Measurements from ENCODE around the gene STEAP3.

The STEAP3 gene

GRCh38 chr2:119223521-119224390 lies at the start of gene STEAP3:
Gene STEAP3 (plus strand): TSS chr2:119223834. CDS start chr2:119231013, 7,179 bp downstream.
- DNase-seq, result peak; percentile 18

GRCh38 chr2:119174216-119174992 lies 49.2 kb upstream of the STEAP3 start:
- no peak for DNase-seq

GRCh38 chr2:119174993-119175347 lies 48.7 kb upstream of the STEAP3 start:
- DNase-seq, result no peak

- DNase-seq, result no peak
These were observed 48.1 kb upstream of the STEAP3 start for GRCh38 chr2:119175517-119175916.

DNA sequence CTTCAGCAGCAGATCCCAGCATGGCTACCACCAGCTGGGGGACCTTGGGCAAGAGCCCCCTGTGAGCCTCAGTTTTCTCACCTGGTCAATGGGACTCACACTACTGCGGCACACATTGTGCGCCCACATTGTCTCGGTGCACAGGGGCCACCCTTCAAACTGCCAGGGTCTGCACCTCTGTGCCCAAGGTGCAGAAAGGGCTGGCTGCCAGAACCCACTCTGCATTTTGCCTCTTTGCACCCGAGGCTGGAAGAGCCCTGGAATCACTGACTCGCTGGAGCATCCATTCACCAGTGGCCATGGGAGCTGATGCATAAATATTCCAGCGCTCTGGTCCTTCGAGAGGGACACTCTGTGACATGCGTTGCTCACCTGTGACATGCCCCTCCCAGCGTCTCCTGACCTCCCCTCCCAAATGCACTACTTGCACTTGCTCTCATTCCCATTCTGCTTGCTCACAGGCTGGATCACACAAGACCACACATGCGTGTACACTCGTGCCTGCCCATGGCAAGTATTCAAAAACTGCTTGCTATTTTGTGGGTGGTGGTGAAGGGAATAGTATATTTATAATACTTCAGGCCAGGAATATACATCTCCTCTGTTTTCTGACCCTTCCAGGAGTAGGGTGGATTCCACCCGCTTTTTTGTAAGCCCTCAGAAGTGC lies 46.3 kb upstream of the STEAP3 start:
- DNase-seq, result no peak

- DNase-seq, result no peak
These were observed 45.8 kb upstream of the STEAP3 start for GRCh38 chr2:119177838-119178190.

GRCh38 chr2:119178776-119179175 lies 44.9 kb upstream of the STEAP3 start:
- DNase-seq, result no peak

DNA sequence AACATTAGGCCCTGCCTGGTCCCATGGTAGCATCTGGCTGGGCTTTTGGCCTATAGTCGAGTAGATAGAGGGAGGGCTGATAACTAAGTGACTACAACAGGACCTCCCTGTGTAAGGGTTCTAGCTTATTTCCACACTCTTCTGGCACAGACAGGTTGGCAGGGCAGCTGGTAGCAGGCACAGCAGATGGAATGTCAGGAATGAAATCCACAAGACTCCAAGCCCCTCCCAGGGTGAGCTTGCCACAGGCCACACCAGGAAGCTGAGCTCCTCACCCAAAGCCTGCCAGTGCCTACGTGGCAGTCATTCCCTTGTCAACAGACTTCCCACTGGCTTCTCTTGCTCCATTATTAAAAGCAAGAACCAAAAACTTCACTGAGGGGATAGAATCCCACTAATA lies 44.4 kb upstream of the STEAP3 start:
- no peak for DNase-seq

- DNase-seq, result no peak
These were observed 43.6 kb upstream of the STEAP3 start for GRCh38 chr2:119179991-119180390.

DNA sequence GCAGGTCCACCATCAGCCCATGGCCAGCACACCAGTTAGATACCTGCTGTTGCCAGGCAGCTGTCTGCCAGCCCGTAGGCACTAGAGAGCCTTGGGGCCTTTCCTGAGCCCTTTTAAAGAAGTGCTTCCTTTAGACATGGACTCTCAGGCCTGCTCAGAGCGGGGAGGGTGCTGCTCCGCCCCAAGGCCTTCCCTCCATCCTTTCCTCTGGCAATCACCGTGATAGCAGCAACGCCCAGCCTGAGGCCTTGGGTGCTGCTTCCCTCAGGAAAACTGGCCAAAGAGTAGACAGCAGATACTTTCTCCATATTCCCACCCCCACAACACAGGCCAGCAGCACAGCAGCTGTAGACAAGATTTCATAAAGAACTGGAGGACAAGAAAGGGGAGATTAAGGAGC lies 42.7 kb upstream of the STEAP3 start:
- DNase-seq, result no peak

- DNase-seq, result no peak
These were observed 42.2 kb upstream of the STEAP3 start for GRCh38 chr2:119181391-119181790.

GRCh38 chr2:119181791-119182445 lies 41.7 kb upstream of the STEAP3 start:
- DNase-seq, result no peak

- DNase-seq, result no peak
These were observed 39.1 kb upstream of the STEAP3 start for GRCh38 chr2:119184512-119184911.

- DNase-seq, result no peak
These were observed 33.1 kb upstream of the STEAP3 start for GRCh38 chr2:119190321-119191111.

DNA sequence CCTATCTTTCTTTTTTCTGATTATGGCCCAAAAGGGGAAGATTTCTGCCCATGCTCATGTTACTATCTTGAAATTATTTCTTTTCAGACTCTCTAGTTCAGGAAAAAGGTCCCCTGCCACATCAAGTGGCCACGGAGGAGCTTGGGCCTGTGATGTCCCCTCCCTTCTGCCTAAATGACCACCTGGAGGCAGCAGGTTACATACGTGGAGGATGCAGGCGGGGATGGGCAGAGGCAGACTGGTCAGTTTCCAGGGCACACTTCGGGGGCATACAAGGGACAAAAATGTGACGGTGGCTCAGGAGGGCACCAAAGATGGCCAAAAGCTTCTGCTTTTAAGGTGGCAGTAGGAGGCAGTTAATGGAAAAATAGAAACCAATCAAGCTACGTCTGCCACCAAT lies 30.7 kb upstream of the STEAP3 start:
- no peak for DNase-seq

DNA sequence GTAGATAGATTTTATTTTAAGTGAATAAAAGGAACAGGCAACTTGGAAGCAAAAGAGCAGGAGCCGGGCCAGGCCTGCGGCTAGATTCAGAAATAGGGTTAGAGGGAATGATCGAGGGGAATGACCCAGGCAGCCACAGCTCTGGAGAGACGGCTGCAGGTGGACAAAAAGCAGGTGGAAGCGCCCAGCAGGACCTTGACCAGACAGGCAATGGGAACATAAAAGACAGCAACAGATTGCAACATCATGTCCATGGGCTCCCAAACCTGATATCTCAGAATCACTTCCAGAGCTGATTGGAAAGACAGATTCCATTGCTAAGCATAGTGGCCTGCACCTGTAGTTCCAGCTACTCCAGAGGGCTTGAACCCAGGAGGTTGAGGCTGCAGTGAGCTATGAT lies 28.6 kb upstream of the STEAP3 start:
- no peak for DNase-seq

GRCh38 chr2:119195887-119196286 lies 27.7 kb upstream of the STEAP3 start:
- DNase-seq, result no peak

DNA sequence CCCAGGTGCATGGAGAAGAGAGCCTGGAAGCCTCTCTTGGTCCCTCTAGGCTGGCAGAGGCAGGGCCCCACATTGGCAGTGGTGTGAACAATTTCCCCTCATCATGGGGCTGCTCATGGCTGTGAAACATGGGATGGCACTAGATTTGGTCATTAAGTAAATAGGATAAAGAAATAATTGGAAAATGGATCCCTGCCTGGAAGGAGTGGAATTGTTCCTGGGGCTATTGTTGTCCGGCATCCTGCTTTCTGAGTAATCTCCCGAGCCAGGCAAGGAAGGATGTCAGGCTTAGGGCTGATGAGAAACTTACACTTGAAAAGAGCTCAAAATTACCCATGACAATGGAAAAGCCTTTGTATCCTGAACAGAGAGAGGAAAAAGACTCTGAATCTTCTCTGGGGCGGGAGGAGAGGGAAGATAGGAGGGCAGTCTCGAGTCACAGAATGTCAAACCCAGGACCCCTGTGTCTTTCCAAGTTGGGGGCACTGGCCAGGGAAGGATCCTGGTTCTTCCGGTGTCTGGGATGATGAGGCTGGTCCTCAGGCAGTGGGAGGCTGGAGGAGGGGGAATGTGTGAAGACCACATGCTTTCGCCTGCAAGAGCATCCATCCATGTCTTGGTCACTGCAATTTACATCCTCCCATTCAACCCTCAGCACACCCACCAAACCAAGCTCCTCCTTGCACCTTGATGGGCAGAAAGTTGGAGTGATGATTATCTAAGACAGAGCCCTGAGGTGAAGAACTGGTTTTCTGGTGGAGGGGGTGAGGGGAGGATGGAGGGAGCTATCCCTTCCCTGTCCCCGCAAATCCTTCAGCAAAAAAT lies 27.1 kb upstream of the STEAP3 start:
- DNase-seq, result no peak

GRCh38 chr2:119197126-119197405 lies 26.6 kb upstream of the STEAP3 start:
- DNase-seq, result no peak

- no peak for DNase-seq
These were observed 25.9 kb upstream of the STEAP3 start for GRCh38 chr2:119197529-119198239.

DNA sequence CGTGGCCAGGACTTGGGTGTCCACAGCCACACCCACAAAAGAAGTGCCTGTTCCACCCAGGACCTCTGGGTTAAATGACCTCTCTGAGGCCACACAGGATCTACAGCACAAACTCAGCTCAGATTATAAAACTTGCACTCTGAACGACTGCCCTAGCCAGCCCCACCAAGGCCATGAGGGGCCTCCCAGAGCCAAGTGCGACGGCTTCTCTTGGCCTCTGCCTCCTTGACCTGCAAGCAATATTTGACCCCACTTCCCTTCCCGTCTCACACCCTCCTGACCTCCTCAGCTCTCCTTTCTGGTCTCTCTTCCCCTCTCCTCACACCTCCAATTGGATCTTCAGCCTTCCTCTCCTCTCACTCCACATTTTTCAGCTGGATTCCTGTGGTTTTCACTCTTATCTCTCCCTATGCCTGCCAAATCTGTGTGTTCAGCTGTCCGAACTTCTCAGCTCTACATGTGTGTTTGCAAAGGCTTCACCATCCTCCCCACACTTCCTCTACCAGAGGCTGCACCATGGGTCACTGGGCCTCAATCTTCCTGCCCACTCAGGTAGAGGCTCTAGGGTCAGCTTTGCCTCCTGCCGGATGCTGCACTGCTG lies 25.3 kb upstream of the STEAP3 start:
- DNase-seq, result no peak

Data from GOT3 (cell line).